Smooth muscle cell (in vitro differentiated cells): ENCODE measurements around the gene NF1. TPM values are rescaled to one million over a fixed set of nuclear protein-coding genes. Genes with fewer than 3 reads are reported as not detected.

ENCODE experiments used
- DNase-seq: peaks from one replicate; lab custom pipeline; 2025; ENCODE audit not compliant: unreplicated experiment; lab: John Stamatoyannopoulos, UW
- H2AFZ ChIP-seq: fragments of 200-600 bp; sonication (generic); 2 replicates; pipeline ENCODE4 v1.6.0; 2016; ENCODE audit warnings: antibody characterized with exemption, low read depth, mild to moderate bottlenecking
- H3F3A ChIP-seq: fragments of 200-600 bp; sonication (generic); 2 replicates; pipeline ENCODE4 v1.6.0; 2017; ENCODE audit warnings: antibody characterized with exemption, low read depth
- H3K27ac ChIP-seq: fragments of 200-600 bp; sonication (generic); 2 replicates; pipeline ENCODE4 v1.5.1; 2016; ENCODE audit warnings: low read depth, mild to moderate bottlenecking
- H3K27me3 ChIP-seq: fragments of 200-600 bp; sonication (generic); 2 replicates; pipeline ENCODE4 v1.6.1; 2016; ENCODE audit warnings: low read depth, mild to moderate bottlenecking
- H3K36me3 ChIP-seq: fragments of 200-600 bp; sonication (generic); 2 replicates; pipeline ENCODE4 v1.5.1; 2016; ENCODE audit warnings: low read depth
- H3K4me1 ChIP-seq: fragments of 200-600 bp; sonication (generic); 2 replicates; pipeline ENCODE4 v1.5.1; 2016; ENCODE audit warnings: low read depth
- H3K4me2 ChIP-seq: fragments of 200-600 bp; sonication (generic); 2 replicates; pipeline ENCODE4 v1.6.0; 2016; ENCODE audit warnings: mild to moderate bottlenecking
- H3K4me3 ChIP-seq: fragments of 200-600 bp; sonication (generic); 2 replicates; pipeline ENCODE4 v1.5.1; 2016; ENCODE audit warnings: mild to moderate bottlenecking
- H3K79me2 ChIP-seq: fragments of 200-600 bp; sonication (generic); 2 replicates; pipeline ENCODE4 v1.6.0; 2016; ENCODE audit warnings: low read depth, mild to moderate bottlenecking
- H3K9ac ChIP-seq: fragments of 200-600 bp; sonication (generic); 2 replicates; pipeline ENCODE4 v1.6.0; 2016; ENCODE audit warnings: low read depth
- H3K9me3 ChIP-seq: fragments of 200-600 bp; sonication (generic); replicated peaks from 2 replicates; pipeline ENCODE4 v1.5.1; 2016; ENCODE audit warnings: low read depth
- H4K20me1 ChIP-seq: fragments of 200-600 bp; sonication (generic); 2 replicates; pipeline ENCODE4 v1.6.0; 2016; ENCODE audit warnings: low read depth
- WGBS: methylation state at CpG from one replicate; pipeline ENCODE4 v1.1.7; 2016; ENCODE audit warnings: low lambda C conversion rate; 5-methylcytosine and 5-hydroxymethylcytosine counted together
- polyA plus RNA-seq: library from polyadenylated mRNA; unstranded; fragments of >200 nt; fragmentation: Nextera tagmentation; extraction: Ambion mirVana; gene quantifications from 2 replicates; pipeline ENCODE4 v1.2.1, GENCODE V29; 2016
- total RNA-seq: library from RNA; depleted of rRNA; stranded (reverse); fragments of >200 nt; gene quantifications from 2 replicates; pipeline ENCODE4 v1.2.3, GENCODE V29; 2014
- TF ChIP-seq, protein P1 (sequence below): fragments of 200-600 bp; sonication (generic); IDR thresholded peaks from 2 replicates; pipeline ENCODE4 v1.5.1; 2017; ENCODE audit warnings: borderline replicate concordance, mild to moderate bottlenecking, antibody characterized with exemption; ENCODE audit not compliant: insufficient read depth, poor library complexity, severe bottlenecking

Gene NF1
- total and polyA plus RNA-seq, 2 experiments from 2014 or later = 7.6 to 74.3 TPM

GRCh38 chr17:31321966-31322365, 227.2 kb downstream of the NF1 start:
- no peak overlapping the region for H3K4me3 ChIP-seq
- no peak overlapping the region for H3K9ac ChIP-seq
- H3F3A ChIP-seq = peaks cover 4% of the 10 kb centered on the region
- no peak overlapping the region for H2AFZ ChIP-seq
- no peaks in the 10 kb centered on the region for H3K9me3 ChIP-seq
- no peaks in the 10 kb centered on the region for H3K36me3 ChIP-seq
- H4K20me1 ChIP-seq = peaks cover 7% of the 10 kb centered on the region
- peaks cover 2% of the 10 kb centered on the region for H3K79me2 ChIP-seq
- WGBS = 100% methylated on average over 4 of the region's 4 CpGs
- H3K4me1 ChIP-seq = peaks cover 9% of the 10 kb centered on the region
- no peaks in the 10 kb centered on the region for H3K27me3 ChIP-seq
- DNase-seq = no peak
- H3K4me2 ChIP-seq = peak overlapping the region; percentile 64
- peak overlapping the region; percentile 75 for H3K27ac ChIP-seq
- TF ChIP-seq, protein P1, sequence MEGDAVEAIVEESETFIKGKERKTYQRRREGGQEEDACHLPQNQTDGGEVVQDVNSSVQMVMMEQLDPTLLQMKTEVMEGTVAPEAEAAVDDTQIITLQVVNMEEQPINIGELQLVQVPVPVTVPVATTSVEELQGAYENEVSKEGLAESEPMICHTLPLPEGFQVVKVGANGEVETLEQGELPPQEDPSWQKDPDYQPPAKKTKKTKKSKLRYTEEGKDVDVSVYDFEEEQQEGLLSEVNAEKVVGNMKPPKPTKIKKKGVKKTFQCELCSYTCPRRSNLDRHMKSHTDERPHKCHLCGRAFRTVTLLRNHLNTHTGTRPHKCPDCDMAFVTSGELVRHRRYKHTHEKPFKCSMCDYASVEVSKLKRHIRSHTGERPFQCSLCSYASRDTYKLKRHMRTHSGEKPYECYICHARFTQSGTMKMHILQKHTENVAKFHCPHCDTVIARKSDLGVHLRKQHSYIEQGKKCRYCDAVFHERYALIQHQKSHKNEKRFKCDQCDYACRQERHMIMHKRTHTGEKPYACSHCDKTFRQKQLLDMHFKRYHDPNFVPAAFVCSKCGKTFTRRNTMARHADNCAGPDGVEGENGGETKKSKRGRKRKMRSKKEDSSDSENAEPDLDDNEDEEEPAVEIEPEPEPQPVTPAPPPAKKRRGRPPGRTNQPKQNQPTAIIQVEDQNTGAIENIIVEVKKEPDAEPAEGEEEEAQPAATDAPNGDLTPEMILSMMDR = no peak

DNA sequence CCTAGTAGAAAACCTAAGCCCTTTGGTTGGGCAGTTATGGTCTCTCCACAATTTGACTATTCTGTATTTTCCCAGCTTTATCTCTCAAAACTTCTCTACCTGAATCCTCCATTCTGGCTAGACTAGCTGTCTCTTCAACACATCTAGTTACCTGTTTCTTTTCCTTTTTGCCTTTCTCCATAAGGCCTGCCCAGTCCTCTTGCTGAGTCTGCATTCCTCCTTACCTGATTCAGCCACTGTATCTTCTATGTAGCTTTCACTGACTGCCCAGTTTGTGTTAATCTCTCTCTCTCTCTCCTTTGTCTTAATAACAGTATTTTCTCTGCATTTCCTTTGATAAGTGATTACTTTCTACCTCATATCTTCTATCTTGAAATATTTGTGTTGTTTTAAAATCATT, 228.8 kb downstream of the NF1 start:
- Histone ChIP-seq H3K79me2 (peaks cover 2% of the 10 kb centered on the region), H2AFZ (no peak overlapping the region), H3F3A (peaks cover 6% of the 10 kb centered on the region), H3K36me3 (no peaks in the 10 kb centered on the region), H3K4me3 (no peak overlapping the region), H3K27me3 (no peaks in the 10 kb centered on the region), H3K4me2 (no peak overlapping the region), H3K9me3 (no peaks in the 10 kb centered on the region), H4K20me1 (peaks cover 12% of the 10 kb centered on the region), H3K27ac (no peak overlapping the region), H3K9ac (no peak overlapping the region), H3K4me1 (peaks cover 9% of the 10 kb centered on the region)
- no peak for DNase-seq
- TF ChIP-seq, protein P1 = no peak

DNA sequence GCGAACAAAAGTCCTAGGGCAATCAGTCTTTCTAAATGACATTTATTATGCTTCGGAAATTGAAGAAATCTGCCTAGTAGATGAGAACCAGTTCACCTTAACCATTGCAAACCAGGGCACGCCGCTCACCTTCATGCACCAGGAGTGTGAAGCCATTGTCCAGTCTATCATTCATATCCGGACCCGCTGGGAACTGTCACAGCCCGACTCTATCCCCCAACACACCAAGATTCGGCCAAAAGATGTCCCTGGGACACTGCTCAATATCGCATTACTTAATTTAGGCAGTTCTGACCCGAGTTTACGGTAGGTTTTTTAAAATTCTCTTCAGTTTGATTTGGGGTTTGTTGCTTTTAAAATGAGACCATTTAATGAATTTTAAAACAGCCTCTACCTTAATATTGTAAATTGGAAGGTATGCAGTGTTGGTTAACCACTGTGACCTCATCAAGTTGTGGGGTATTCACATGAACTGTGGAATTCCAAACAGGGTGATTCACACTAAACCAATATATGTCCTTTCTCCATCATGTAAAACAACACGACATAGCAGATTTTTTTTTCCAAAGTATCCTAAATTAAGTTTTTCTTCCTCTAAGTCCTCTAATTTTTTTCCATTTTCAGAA, 232.9 kb downstream of the NF1 start:
- peaks cover 7% of the 10 kb centered on the region for H4K20me1 ChIP-seq
- peak overlapping the region; percentile 90 for H3K27ac ChIP-seq
- 80% methylated on average over 12 of the region's 12 CpGs for WGBS
- H3K4me1 ChIP-seq = no peaks in the 10 kb centered on the region
- peak overlapping the region; percentile 63 for H3K9ac ChIP-seq
- DNase-seq = no peak
- TF ChIP-seq, protein P1 = no peak
- no peak overlapping the region for H2AFZ ChIP-seq
- H3K9me3 ChIP-seq = no peaks in the 10 kb centered on the region
- no peak overlapping the region for H3K4me3 ChIP-seq
- peak overlapping the region; percentile 53 for H3K4me2 ChIP-seq
- H3F3A ChIP-seq = peaks cover 10% of the 10 kb centered on the region
- no peaks in the 10 kb centered on the region for H3K27me3 ChIP-seq
- no peaks in the 10 kb centered on the region for H3K36me3 ChIP-seq
- H3K79me2 ChIP-seq = peaks cover 2% of the 10 kb centered on the region

DNA sequence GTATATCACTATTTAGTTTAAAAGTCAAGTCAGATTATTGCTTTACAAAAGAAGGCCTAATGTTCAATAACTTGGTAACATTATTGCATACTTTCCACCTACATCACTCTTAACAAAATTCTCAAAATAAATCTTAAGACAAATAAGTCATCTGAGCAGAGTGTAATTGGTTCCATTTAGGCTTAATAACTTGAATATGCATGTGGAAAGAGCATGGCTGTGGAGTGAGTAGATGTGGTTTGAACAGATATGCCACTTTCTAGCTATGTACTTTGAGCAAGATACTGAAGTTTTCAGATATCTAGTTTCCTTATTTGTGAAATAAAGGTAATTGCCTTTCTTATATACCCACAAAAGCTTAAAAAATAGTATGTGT, 233.4 kb downstream of the NF1 start:
- no peak for DNase-seq
- peak overlapping the region; percentile 63 for H3K9ac ChIP-seq
- H3K4me3 ChIP-seq = no peak overlapping the region
- no peak overlapping the region for H2AFZ ChIP-seq
- H3K4me2 ChIP-seq = peak overlapping the region; percentile 38
- peaks cover 7% of the 10 kb centered on the region for H4K20me1 ChIP-seq
- H3K9me3 ChIP-seq = no peaks in the 10 kb centered on the region
- no peaks in the 10 kb centered on the region for H3K4me1 ChIP-seq
- H3F3A ChIP-seq = peaks cover 10% of the 10 kb centered on the region
- H3K27me3 ChIP-seq = no peaks in the 10 kb centered on the region
- H3K36me3 ChIP-seq = no peaks in the 10 kb centered on the region
- no peaks in the 10 kb centered on the region for H3K79me2 ChIP-seq
- TF ChIP-seq, protein P1 = no peak
- peak overlapping the region; percentile 90 for H3K27ac ChIP-seq
